SK-N-MC (cell line): ENCODE results near the gene LSM12.

Source experiments
- EZH2 ChIP-seq: fragments of 200-600 bp; sonication (generic); IDR thresholded peaks from one replicate; pipeline ENCODE4 v1.6.1; 2017; ENCODE audit warnings: antibody characterized with exemption
- FOXP2 ChIP-seq: optimal IDR thresholded peaks from 2 replicates; pipeline ENCODE3; 2011; ENCODE audit warnings: mild to moderate bottlenecking, moderate library complexity; ENCODE audit not compliant: insufficient read depth; ENCODE audit errors: extremely low read length, control extremely low read depth
- POLR2AphosphoS5 ChIP-seq: IDR thresholded peaks from 2 replicates; pipeline ENCODE4 v1.6.1; 2012; ENCODE audit warnings: mild to moderate bottlenecking, low read depth, low read length, borderline replicate concordance

- TF ChIP-seq EZH2 (no peak), POLR2AphosphoS5 (no peak), FOXP2 (no peak)
Measured at GRCh38 chr17:44004077-44004760, 62.3 kb downstream of the LSM12 start, which contains the start of gene NAGS.
